K562 (cell line): ENCODE data around the gene MYO9A. TPM values are rescaled to one million over a fixed set of nuclear protein-coding genes. Genes with fewer than 3 reads are reported as not detected.

Experiments used
- ATAC-seq: fragments of 200-7000 bp; cut with Tn5 transposase; 3 replicates; pipeline ENCODE4 v1.9.1; 2020; ENCODE audit warnings: moderate library complexity
- BruUV-seq: library from RNA; stranded (reverse); fragments of 400-500 nt; replicated peaks from 2 replicates; lab custom pipeline; 2021; lab: Mats Ljungman, UMichigan
- CTCF ChIA-PET: fragments of 300-600 bp; formaldehyde crosslinking; extraction: SDS; loops from one replicate; lab custom pipeline; 2021; ENCODE audit warnings: low intra/inter-chr PET ratio; lab: Yijun Ruan, JAX
- POLR2A ChIA-PET: fragments of 300-600, 350-650 bp; sonication (Branson Sonifier 250); formaldehyde crosslinking; extraction: SDS; loops from one replicate; lab custom pipeline; 2021; ENCODE audit warnings: antibody characterized with exemption, inconsistent platforms; lab: Yijun Ruan, JAX
- DNase-seq, 4 experiments: peaks; one replicate each; pipeline versions ENCODE4 v3.0.0 to v3.0.0-alpha.2; 2011 to 2018; ENCODE audit warnings: low spot score in 3 of 4, mixed read lengths in 3 of 4; ENCODE audit errors: extremely low read depth in 1 of 4
- FAIRE-seq: peaks from 2 replicates; lab custom pipeline; 2011; peaks lifted over from hg19 to GRCh38; lab: Jason Lieb, UNC
- H2AFZ ChIP-seq: 2 replicates; pipeline ENCODE4 v1.6.0; 2011; ENCODE audit warnings: low read depth, low read length, control low read depth, inconsistent platforms
- H3K27ac ChIP-seq: fragments of 200-600 bp; 3 replicates; pipeline ENCODE4 v1.8.0; 2011; ENCODE audit warnings: low read depth, mild to moderate bottlenecking, control low read depth, inconsistent platforms, low read length, moderate library complexity, mixed read lengths; ENCODE audit errors: extremely low read depth
- H3K27me3 ChIP-seq, 2 experiments: fragments of 300-600 bp in 1 of 2; 2 replicates in 1 of 2; 3 replicates in 1 of 2; pipeline versions ENCODE4 v1.6.0 to v1.8.0; 2011; ENCODE audit warnings: inconsistent platforms in 2 of 2, low read length in 2 of 2, mild to moderate bottlenecking in 1 of 2, mixed read lengths in 1 of 2, moderate library complexity in 1 of 2; ENCODE audit not compliant: control insufficient read depth in 2 of 2, insufficient read depth in 2 of 2
- H3K36me3 ChIP-seq: fragments of 300-600 bp; 3 replicates; pipeline ENCODE4 v1.8.0; 2011; ENCODE audit warnings: mild to moderate bottlenecking, low read length, inconsistent platforms; ENCODE audit not compliant: control insufficient read depth, insufficient read depth
- H3K4me1 ChIP-seq, 2 experiments: fragments of 200-600 bp in 1 of 2; replicated peaks in 1 of 2; 2 replicates in 1 of 2; 3 replicates in 1 of 2; pipeline versions ENCODE4 v1.5.1 to v1.8.0; 2011; ENCODE audit warnings: inconsistent platforms in 2 of 2, low read length in 2 of 2, mild to moderate bottlenecking in 1 of 2, mixed read lengths in 1 of 2, moderate library complexity in 1 of 2; ENCODE audit not compliant: control insufficient read depth in 2 of 2, insufficient read depth in 2 of 2
- H3K4me2 ChIP-seq: 2 replicates; pipeline ENCODE4 v1.6.1; 2011; ENCODE audit warnings: low read length, control low read depth, inconsistent platforms, mixed read lengths; ENCODE audit not compliant: insufficient read depth
- H3K4me3 ChIP-seq: fragments of 200-600 bp; sonication (generic), shearing (Covaris generic); 2 replicates; pipeline ENCODE4 v1.5.1; 2016; ENCODE audit warnings: control low read depth, inconsistent platforms
- H3K79me2 ChIP-seq: fragments of 200-600 bp; 3 replicates; pipeline ENCODE4 v1.8.0; 2011; ENCODE audit warnings: low read length, inconsistent platforms; ENCODE audit not compliant: control insufficient read depth, insufficient read depth
- H3K9ac ChIP-seq, 2 experiments: 2 replicates each; pipeline versions ENCODE4 v1.6.0 to v1.6.1; 2011; ENCODE audit warnings: low read depth in 2 of 2, low read length in 2 of 2, control low read depth in 1 of 2, inconsistent platforms in 1 of 2, mild to moderate bottlenecking in 1 of 2, mixed read lengths in 1 of 2; ENCODE audit not compliant: insufficient read depth in 1 of 2
- H3K9me1 ChIP-seq: one replicate; pipeline ENCODE4 v1.6.0; 2011; ENCODE audit warnings: inconsistent platforms, mild to moderate bottlenecking, low read length, moderate library complexity; ENCODE audit not compliant: control insufficient read depth, insufficient read depth
- H3K9me3 ChIP-seq: replicated peaks from 2 replicates; pipeline ENCODE4 v1.5.1; 2011; ENCODE audit warnings: low read depth, low read length, inconsistent platforms; ENCODE audit not compliant: control insufficient read depth, insufficient read depth
- H4K20me1 ChIP-seq: replicated peaks from 2 replicates; pipeline ENCODE4 v1.6.1; 2011; ENCODE audit warnings: low read length, inconsistent platforms, mixed read lengths; ENCODE audit not compliant: control insufficient read depth, insufficient read depth
- CREM ChIP-seq: IDR thresholded peaks from 2 replicates; pipeline ENCODE4 v1.6.1; 2014; ENCODE audit warnings: antibody characterized with exemption, low read depth
- KLF16 ChIP-seq: IDR thresholded peaks from 2 replicates; pipeline ENCODE4 v1.6.1; 2016; ENCODE audit warnings: antibody characterized with exemption
- MLX ChIP-seq, 2 experiments: fragments of 450-650 bp in 1 of 2; sonication (generic) in 1 of 2; formaldehyde crosslinking; conservative IDR thresholded peaks; 2 replicates each; pipeline versions ENCODE4 v1.4.0 to v1.8.1; 2020 to 2022; ENCODE audit warnings: mild to moderate bottlenecking in 1 of 2, missing genetic modification reagents in 1 of 2
- NCOA4 ChIP-seq: fragments of 450-650 bp; IDR thresholded peaks from 2 replicates; pipeline ENCODE4 v1.6.1; 2018; ENCODE audit warnings: mild to moderate bottlenecking; ENCODE audit not compliant: partially characterized antibody
- SREBF2 ChIP-seq: sonication (generic); formaldehyde crosslinking; IDR thresholded peaks from 2 replicates; pipeline ENCODE4 v1.4.0; 2020; ENCODE audit warnings: mild to moderate bottlenecking, missing genetic modification reagents
- ZBTB1 ChIP-seq: sonication (generic); formaldehyde crosslinking; IDR thresholded peaks from 2 replicates; pipeline ENCODE4 v1.8.1; 2023; ENCODE audit warnings: missing genetic modification reagents, low read depth, mild to moderate bottlenecking, borderline replicate concordance
- WGBS: fragments of 100-300 bp; shearing (Covaris generic); methylation state at CpG from one replicate; pipeline ENCODE4 v1.1.6; 2016; ENCODE audit warnings: low coverage, mixed read lengths; ENCODE audit not compliant: insufficient coverage; ENCODE audit errors: missing lambda C conversion rate; 5-methylcytosine and 5-hydroxymethylcytosine counted together
- in situ Hi-C: fragments of 300-500 bp; cut with MboI; formaldehyde crosslinking; loops from 4 replicates; pipeline ENCODE4 v1.15.0; 2018; ENCODE audit warnings: inconsistent platforms, mixed read lengths
- intact Hi-C: fragments of 100-400 bp; cut with micrococcal nuclease; formaldehyde crosslinking; loops from 2 replicates; pipeline ENCODE4 v1.14.2; 2022
- polyA plus RNA-seq, 8 experiments: library from polyadenylated mRNA; depleted of rRNA in 4 of 8; stranded (reverse) in 5 of 8; unstranded in 3 of 8; fragments of >200 nt; fragmentation: Nextera tagmentation in 2 of 8; fragmentation: Illumina TruSeq in 1 of 8; extraction: Ambion mirVana in 2 of 8; extraction: Trizol in 1 of 8; gene quantifications; 2 replicates each; pipeline versions ENCODE4 v1.2.1 to v1.2.3, GENCODE V29; 2011 to 2014; ENCODE audit warnings: inconsistent platforms in 1 of 8, missing spikeins in 1 of 8
- total RNA-seq, 7 experiments: library from RNA; depleted of rRNA in 6 of 7; stranded (reverse); fragments of >200 nt in 6 of 7; fragmentation: Illumina TruSeq in 2 of 7; extraction: Trizol in 2 of 7; gene quantifications; 2 replicates each; pipeline versions ENCODE4 v1.2.1 to v1.2.3, GENCODE V29; 2011 to 2021; ENCODE audit warnings: low replicate concordance in 1 of 7

The MYO9A gene
- total and polyA plus RNA-seq, 9 of the 15 experiments (the other 6 are each of a cell fraction or from before 2014, with no cell fraction given): 1.9 to 15.4 (median 5.8) TPM

DNA sequence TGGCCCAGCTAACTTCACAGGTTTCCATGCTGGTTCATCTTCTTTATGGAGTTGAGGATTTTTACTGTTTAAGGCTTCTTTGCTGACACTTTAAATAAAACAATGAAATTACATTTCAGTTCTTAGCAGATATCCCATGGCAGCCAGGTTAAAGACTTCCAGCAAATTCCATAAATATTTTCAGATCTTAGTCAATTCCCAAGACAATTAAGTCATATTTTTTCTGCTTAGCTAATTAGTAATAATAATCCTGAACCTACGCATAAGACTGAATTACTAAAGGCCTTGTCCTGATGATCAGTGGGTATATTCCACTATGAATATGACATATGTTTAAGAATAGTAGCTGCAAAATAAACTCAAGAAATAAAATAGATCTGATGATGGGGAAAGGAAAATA is 224.3 kb downstream of the MYO9A start (continued):
- TF ChIP-seq NCOA4 (no peak), SREBF2 (no peak), CREM (no peak), KLF16 (no peak)
- TF ChIP-seq, all 486 proteins: peak for 0

DNA sequence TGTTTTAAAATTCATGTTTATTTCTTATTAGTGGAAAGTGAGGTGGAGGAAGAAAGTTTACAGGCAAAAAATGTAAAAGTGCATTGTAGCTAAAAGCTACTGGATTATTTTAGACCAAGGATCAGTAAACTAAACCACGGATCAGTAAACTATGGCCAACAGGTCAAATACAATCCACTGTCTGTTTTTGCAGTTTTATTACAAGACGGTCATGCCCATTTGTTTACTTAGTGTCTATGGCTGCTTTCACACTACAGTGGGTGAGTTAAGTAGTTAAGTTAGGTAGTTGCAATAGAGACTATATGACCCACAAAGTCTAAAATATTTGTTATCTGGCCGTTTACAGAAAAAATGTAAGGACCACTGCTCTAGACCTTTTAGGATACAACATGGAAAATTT is 225.6 kb downstream of the MYO9A start:
- ATAC-seq (no peak), DNase-seq (no peak), FAIRE-seq (no peak)
- H3K4me2 ChIP-seq: no peak overlapping the region
- 40% methylated on average over 3 of the region's 3 CpGs for WGBS
- in situ Hi-C loops (no loop called here), intact Hi-C loops (no loop called here)
- no peak for TF ChIP-seq MLX (CRISPR knock-in tag; conservative IDR thresholded peaks at IDR 0.05)
- TF ChIP-seq ZBTB1 (CRISPR knock-in tag): no peak
- no peak overlapping the region for H3K27ac ChIP-seq
- H3K36me3 ChIP-seq: no peaks in the 10 kb centered on the region
- no peaks in the 10 kb centered on the region for H3K79me2 ChIP-seq
- no peak overlapping the region for H3K9ac ChIP-seq
- BruUV-seq: no TSS peak
- no peak overlapping the region for H2AFZ ChIP-seq
- ChIA-PET CTCF (no interaction called here), POLR2A (interaction anchor here (1.3 kb wide), 1 partner anchor 12 kb away, joined by 3 read pairs; no protein-coding TSS in a partner anchor)
- H4K20me1 ChIP-seq: no peaks in the 10 kb centered on the region
- H3K9me1 ChIP-seq: no peaks in the 10 kb centered on the region
- no peaks in the 10 kb centered on the region for H3K4me1 ChIP-seq
- no peaks in the 10 kb centered on the region for H3K9me3 ChIP-seq
- no peak overlapping the region for H3K4me3 ChIP-seq
- H3K27me3 ChIP-seq: no peaks in the 10 kb centered on the region
